SK-N-SH (cell line): ENCODE data around the gene DDX25.

Source experiments
- ELF1 ChIP-seq: IDR thresholded peaks from 2 replicates; pipeline ENCODE4 v1.4.0; 2012
- MEF2A ChIP-seq: IDR thresholded peaks from 2 replicates; pipeline ENCODE4 v1.4.0; 2012; ENCODE audit warnings: low read depth, borderline replicate concordance
- RAD21 ChIP-seq: IDR thresholded peaks from 2 replicates; pipeline ENCODE4 v1.6.1; 2012; ENCODE audit warnings: mild to moderate bottlenecking, low read length
- REST ChIP-seq: IDR thresholded peaks from 2 replicates; pipeline ENCODE4 v1.6.1; 2012; ENCODE audit warnings: mild to moderate bottlenecking, low read depth, low read length, moderate library complexity
- TF ChIP-seq, protein P1 (sequence below): fragments of 200-600 bp; sonication (generic); IDR thresholded peaks from 2 replicates; pipeline ENCODE4 v1.6.1; 2017; ENCODE audit warnings: antibody characterized with exemption, mild to moderate bottlenecking, moderate library complexity

DNA sequence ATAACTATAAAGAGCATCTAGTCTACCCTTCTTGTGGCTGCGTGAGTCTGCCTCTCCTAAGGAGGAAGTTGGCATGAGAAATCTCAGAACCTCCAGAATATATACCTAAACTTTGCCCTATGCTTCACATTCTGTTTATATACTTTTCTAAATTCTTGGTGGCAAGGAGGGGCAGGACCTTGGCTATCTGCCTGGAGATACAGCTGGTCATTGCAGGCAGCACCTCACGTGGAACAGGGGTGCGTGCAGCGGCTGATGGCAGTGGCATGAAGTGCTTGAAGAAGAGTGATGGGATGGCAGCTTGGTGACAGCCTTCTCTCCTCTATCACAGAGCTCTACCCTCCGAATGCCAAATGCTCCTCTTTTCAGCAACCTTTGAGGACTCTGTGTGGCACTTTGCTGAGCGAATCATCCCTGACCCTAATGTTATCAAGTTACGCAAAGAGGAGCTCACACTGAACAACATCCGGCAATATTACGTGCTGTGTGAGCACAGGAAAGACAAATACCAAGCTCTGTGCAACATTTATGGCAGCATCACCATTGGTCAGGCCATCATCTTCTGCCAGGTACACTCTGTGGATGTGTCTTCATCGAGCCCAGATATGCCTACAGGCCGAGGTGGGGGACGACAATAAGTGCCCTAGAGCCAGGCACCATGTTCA, 12.5 kb downstream of the DDX25 start:
- TF ChIP-seq, protein P1, sequence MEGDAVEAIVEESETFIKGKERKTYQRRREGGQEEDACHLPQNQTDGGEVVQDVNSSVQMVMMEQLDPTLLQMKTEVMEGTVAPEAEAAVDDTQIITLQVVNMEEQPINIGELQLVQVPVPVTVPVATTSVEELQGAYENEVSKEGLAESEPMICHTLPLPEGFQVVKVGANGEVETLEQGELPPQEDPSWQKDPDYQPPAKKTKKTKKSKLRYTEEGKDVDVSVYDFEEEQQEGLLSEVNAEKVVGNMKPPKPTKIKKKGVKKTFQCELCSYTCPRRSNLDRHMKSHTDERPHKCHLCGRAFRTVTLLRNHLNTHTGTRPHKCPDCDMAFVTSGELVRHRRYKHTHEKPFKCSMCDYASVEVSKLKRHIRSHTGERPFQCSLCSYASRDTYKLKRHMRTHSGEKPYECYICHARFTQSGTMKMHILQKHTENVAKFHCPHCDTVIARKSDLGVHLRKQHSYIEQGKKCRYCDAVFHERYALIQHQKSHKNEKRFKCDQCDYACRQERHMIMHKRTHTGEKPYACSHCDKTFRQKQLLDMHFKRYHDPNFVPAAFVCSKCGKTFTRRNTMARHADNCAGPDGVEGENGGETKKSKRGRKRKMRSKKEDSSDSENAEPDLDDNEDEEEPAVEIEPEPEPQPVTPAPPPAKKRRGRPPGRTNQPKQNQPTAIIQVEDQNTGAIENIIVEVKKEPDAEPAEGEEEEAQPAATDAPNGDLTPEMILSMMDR: no peak
- TF ChIP-seq ELF1: no peak
- no peak for TF ChIP-seq RAD21
- no peak for TF ChIP-seq REST
- no peak for TF ChIP-seq MEF2A
